Stimulated activated CD8-positive, alpha-beta memory T cell treated with anti-CD3 and anti-CD28 coated beads, Interleukin-4, amount 100 ng/mL, for 24 hours (primary cell): Measurements from ENCODE around the gene HSPG2.
"Not testable (repeated sequence)": the region's sequence is repeated elsewhere in the genome, so short reads cannot be mapped to it uniquely, and the experiment has no call there.

Experiments
- DNase-seq: peaks from one replicate; pipeline ENCODE4 v3.0.0-alpha.2; 2020; ENCODE audit warnings: low read depth

Gene HSPG2

DNA sequence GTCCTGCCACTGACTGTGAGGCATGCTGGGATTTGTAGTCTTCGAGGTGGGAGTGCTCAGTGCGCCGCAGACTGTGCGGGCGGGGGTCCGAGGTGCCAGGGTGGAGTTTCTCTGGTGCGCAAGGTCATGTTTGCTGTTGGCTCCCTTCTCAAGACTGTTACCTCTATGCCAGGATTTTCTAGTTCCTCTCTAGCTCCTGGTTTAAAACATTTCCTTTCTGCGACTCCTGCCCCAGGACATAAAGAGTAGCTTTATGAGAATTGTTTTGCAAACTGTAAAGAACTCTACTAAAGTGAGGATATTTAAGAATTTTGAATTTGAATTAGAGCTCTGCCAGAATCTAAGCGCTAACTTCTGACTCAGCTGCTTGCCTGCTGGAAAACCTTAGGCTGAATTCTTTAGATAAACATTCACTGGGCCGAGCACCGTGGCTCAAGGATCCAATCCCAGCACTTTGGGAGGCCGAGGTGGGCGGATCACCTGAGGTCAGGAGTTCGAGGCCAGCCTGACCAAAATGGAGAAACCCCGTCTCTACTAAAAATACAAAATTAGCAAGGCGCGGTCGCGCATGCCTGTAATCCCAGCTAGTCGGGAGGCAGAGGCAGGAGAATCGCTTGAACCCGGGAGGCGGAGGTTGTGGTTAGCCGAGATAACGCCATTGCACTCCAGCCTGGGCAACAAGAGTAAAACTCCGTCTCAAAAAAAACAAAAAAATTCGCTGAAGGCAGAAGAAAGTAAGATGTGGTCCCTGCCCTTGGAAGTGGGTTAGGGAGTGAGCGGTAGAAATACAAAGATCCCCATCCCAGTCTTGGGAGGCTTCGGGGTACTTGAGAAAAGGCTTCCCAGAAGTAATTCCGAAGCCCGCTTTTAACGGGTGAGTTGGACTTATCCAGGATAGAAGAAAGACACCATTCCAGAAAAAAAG, 153.2 kb downstream of the HSPG2 start:
- DNase-seq, result no peak

DNA sequence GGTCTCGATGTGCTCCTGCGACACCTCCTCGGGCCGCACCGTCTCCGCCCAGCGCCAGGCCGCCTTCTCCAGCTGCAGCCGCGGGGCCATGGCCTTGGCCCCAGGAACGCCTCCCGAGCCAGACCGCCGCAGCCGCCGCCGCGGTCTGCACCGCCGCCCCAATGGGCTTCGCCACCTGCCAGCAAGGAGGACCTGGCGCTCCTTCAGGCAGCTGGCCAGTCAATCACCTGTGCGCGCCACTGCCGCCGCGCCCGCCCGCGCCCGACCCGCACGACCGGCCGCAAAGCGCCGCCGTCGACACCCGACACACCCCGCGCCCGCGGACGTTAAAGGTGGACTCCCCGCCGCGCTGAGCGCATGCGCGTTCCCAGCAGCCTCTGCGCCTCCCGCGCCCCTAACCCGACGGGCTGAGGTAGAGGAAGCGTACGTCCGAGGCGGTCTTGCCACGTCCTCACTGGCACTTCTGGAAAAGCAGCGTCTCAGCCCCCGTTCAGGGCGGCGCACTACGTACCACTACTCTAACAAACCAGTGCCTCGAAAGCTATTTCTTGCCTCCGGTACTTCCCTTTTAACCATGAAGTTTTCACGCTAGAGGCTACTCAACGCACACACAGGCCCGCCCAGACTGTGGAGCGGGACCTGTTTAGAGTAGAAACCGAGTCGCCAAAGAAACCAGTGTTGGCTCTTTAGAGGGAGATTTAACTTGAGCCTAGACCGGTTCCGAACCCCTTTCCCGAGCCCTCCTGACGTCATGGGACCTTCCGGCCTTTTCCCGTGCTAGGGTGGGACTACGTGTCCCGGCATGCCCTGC, 154.0 kb downstream of the HSPG2 start, which contains the start of gene USP48:
Gene USP48 (minus strand): TSS at position 282 of the 811 bp plus-strand sequence. CDS start 192 bp downstream, at position 90.
- peak; percentile 95 for DNase-seq

DNA sequence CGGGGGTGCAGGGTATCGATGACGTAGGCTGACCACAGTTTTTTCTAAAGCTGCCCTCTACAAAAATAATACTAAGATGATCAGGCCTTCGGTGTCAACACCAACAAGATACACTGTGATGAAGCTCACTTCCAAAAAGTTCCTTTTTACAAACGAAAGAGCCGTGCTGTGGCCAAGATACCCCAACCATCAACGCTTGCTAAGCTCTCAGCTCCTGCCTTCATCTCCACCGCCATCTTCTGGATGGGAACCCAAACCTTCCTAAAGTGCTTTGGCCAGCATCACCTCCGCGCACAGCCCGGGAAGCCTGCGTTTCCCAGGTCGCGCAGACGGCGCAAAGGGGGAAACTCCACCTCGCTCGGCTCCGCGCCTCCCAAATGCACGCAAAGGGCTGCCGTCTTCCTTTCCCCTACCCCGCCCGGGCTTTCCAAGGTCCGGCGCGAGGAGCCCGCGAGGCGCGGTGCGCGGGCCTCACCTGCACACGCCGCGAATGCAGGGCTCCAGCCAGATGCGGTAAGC, 154.7 kb downstream of the HSPG2 start:
- DNase-seq, result peak; percentile 21

DNA sequence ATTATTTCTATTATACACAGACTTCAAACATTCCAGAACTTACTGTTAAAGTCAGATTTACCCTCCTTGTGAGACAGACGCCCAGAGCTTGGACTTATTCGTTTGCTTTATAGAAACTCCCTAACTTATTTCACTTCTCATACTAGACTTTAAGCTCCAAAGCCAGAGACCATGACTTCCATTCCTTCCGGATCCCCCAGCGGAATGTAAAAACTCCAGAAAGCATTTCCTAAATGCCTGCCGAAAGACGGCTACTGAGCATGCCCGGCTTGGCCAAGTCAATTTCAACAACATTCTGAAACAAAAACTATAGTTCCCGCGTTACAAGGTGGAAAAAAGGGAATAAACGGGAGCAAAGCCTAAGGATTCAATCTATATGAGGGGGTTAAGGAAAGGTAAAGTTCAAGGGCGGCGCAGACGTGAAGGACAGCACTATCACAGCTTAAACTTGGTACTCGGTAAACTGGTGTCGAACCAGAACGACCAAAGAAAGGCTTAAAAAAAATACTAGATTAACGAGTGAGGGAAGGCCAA, 155.2 kb downstream of the HSPG2 start:
- no peak for DNase-seq

DNA sequence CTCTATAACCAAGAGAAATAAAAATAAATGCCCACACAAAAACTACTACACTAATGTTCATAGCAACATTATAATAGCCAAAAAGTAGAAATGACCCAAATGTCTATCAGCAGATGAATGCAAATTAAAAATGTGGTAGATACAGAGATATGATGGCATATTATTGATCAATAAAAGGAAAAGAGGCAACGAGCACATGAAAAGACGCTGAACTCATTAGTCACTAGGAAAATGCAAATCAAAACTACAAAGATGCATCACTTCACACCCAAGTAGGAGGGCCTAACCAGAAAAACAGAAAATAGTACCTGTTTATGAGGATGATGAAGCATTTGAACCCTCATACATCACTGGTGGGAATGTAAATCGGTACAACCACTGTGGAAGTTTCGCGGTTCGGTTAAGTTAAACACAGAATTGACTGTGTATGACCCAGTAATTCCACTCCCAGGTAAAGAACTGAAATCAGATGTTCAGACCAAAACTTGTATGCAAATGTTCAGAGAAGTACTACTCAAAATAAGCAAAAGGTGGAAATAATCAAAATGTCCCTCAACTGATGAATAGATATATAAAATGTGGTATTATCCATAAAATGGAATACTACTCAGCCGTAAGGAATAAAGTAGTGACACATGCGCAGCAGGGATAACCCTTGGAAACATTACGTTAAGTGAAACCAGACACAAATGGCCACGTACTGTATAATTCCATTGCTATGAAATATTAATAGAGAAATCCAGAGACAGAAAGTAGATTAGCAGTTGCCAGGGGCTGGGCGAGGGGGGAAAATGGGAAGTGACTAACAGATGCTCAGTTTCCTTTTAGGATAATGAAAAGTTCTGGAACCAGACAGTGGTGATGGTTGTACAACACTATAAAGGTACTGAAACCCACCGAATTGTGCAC, 157.2 kb downstream of the HSPG2 start:
- DNase-seq, result no peak

DNA sequence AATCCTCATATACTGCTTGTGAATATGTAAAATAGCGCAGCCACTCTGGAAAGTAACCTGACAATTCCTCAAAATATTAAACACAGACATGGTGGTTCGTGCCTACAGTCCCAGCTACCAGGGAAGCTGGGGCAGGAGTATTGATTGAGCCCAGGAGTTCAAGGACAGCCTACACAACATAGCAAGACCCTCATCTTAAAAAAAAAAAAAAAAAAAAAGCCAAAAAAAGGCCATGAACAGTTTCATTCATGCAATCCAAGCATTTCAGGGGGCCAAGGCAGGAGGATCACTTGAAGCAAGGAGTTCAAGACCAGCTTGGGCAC, 158.7 kb downstream of the HSPG2 start:
- no peak for DNase-seq

DNA sequence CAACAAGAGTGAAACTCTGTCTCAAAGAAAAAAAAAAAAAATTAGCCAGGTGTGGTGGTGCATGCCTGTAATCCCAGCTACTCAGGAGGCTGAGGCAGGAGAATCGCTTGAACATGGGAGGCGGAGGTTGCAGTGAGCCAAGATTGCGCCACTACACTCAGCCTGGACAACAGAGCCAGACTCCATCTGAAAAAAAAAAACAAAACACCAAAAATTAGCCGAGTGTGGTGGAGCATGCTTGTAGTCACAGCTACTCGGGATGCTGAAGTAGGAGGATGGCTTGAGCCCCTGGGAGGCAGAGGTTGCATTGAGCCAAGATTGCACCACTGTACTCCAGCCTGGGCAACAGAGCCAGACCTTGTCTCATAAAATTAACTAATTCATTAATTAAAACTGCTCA, 160.2 kb downstream of the HSPG2 start:
- not testable (repeated sequence) for DNase-seq

DNA sequence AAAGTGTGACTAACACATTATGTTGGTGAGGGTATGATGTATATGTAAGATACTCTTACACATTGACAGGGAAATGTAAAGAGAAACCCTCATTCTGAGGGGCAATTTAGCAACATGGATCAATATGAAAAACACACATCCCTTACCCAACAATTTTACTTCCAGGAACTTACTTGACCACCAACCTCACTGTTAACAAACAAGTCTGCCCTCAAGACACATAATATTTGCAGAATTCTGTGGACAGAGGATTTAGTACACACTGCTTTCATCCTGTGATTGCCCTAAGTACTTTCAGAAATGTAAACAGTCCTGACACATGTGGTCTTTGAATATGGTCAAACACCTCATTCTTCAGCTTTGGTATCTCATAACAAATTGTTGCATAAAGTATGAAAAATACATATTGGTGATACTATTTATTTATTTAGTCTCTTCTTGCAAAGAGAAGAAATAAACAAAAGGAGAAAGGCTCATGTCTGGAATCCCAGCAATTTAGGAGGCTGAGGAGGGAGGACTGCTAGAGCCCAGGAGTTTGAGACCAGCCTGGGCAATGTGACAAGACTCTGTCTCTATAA, 161.0 kb downstream of the HSPG2 start:
- DNase-seq, result no peak

DNA sequence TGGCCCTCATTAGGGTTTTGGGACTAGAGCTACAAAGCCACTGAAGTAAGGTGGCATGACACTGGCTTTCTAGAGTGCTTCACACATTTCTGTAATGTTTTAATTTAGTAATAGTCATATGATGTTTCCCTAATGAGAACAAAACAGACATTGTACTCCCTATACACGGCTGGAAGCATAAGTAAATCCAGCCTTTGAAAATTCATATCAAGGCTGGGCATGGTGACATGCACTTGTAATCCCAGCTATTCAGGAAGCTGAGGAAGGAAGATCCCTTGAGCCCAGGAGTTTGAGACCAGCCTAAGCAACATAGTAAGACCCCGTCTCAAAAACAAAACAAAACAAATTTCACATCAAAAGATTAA, 161.6 kb downstream of the HSPG2 start:
- DNase-seq, result no peak

DNA sequence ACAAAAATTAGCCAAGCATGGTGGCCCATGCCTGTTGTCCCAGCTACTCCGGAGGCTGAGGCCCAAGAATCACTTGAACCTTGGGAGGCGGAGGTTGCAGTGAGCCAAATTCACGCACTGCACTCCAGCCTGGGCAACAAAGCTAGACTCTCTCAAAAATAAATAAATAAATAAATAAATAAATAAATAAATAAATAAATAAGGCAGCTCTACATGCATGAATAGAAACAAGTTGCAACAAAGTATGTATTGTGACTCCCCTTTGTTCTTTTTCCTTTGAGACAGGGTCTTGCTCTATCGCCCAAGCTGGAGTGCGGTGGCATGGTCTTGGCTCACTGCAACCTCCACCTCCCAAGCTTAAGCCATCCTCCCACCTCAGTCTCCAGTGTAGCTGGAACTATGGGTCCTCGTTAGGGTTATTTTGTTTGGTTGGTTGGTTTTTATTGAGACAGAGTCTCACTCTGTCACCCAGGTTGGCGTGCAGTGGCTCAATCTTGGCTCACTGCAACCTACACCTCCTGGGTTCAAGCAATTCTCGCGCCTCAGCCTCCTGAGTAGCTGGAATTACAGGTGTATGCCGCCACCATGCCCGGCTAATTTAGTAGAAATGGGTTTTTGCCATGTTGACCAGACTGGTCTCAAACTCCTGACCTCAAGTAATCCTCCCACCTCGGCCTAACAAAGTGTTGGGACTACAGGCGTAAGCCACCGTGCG, 162.1 kb downstream of the HSPG2 start:
- DNase-seq, result no peak

DNA sequence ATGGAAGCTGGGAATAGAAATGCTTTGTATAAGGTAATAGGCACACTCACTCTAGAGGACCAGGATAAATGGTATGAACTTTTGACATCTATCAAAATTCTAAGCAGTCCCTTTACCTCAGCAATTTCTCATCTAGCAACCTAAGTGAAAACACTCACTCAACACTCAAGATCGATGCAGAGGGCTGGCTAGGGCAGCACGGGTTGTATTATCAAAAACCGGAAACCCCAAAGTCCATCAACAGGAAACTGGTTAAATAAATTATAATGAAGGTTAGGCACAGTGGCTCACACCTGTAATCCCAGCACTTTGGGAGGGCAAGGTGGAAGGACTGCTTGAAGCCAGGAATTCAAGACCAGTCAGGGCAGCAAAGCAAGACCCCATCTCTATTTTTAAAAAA, 163.5 kb downstream of the HSPG2 start:
- no peak for DNase-seq
